NCI-H2081 (cell line): ENCODE data around the gene PAOX.

ENCODE experiments used
- DNase-seq, 2 experiments: peaks; one replicate each; lab custom pipeline; 2025; lab: John Stamatoyannopoulos, UW

The PAOX gene

DNA sequence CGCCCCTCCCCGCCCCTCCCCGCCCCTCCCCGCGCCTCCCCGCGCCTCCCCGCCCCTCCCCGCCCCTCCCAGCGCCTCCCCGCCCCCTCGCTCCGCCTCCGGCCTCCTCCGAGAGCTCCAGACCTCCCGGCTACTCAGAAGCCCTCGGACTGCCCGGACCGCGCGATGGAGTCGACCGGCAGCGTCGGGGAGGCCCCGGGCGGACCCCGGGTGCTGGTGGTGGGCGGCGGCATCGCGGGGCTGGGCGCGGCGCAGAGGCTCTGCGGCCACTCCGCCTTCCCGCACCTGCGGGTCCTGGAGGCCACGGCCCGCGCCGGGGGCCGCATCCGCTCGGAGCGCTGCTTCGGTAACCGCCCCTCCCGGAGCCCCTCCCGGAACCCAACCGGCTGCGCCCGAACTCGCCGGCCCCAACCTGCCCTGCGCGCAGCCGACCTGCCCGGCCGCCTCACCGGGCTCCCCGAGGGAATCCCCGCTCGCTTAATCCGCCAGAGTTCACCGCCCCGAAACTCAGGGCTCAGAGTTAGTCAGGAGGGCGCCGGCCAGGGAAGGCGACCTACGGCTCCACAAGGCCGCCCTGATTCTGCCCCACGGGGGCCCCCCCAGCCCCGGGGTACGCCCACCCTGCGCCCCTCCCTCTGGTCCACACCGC, at the start of gene PAOX:
Gene PAOX, plus strand, starts transcription at position 111 of the 649 bp plus-strand sequence. Its CDS starts 55 bp downstream, at position 166.
- no peak for DNase-seq

DNA sequence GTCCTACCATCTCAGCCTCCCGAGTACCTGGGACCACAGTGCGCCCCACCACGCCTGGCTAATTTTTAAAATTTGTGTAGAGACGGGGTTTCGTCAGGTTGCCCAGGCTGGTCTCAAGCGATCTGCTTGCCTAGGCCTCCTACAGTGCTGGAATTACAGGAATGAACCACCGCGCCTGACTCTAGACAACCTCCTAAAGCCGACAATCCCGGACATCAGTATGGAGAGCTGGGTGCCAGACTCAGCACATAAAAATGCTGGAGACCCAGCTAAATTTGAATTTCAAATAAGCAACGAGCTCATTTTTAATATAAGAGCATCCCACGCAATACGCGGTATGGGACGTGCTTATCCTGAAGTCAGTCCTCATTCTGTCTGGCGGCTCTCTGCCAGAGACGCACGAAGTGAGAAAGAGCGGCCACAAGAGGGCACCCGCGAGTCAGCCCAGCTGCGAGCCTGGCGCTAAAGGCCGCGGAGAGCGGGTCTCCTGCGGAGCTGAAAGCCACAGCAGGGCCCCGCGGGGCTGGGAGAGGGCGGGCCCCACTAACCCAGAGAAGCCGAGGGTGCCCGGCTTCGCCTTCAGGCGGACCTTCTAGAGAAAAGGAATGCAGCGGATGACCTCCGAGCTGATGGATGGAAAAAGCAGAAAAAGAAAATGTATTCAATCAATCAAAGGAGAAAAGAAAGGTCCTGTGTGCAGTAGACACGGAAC, 49.4 kb upstream of the PAOX start:
- peak; percentile 67 to 69 for DNase-seq

DNA sequence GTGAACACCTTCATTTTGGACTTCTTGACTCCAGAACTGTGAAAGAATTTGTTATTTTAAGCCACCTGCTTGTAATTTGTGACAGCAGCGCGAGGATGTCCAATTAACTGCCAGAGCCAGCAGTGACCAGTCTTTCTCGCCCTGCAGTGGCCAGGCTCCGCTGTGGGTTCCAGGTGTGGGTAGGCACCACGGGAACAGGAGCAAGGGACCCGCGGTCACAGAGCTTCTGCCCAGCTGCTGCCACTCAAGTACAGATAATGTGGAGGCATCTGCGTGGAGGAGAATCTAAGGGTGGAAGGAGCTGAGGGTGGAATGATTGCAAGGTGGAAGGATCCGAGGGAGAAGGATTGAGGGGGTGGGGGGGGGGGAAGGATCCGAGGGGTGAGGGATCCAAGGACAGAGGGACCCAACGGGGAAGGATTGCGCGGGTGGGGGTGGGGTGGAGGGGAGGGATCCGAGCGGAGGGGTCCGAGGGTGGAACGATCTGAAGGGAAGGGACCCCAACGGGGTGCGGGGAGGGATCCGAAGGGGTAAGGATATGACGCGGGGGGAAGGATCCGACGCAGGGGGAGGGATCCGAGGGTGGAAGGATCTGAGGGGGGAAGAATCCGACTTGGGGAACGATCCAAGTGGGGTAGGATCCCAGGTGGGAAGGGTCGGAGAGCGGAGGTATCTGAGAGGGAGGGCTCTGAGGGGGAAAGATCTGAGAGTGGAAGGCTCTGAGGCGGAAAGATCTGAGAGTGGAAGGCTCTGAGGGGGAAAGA, 45.9 kb upstream of the PAOX start:
- no peak for DNase-seq

DNA sequence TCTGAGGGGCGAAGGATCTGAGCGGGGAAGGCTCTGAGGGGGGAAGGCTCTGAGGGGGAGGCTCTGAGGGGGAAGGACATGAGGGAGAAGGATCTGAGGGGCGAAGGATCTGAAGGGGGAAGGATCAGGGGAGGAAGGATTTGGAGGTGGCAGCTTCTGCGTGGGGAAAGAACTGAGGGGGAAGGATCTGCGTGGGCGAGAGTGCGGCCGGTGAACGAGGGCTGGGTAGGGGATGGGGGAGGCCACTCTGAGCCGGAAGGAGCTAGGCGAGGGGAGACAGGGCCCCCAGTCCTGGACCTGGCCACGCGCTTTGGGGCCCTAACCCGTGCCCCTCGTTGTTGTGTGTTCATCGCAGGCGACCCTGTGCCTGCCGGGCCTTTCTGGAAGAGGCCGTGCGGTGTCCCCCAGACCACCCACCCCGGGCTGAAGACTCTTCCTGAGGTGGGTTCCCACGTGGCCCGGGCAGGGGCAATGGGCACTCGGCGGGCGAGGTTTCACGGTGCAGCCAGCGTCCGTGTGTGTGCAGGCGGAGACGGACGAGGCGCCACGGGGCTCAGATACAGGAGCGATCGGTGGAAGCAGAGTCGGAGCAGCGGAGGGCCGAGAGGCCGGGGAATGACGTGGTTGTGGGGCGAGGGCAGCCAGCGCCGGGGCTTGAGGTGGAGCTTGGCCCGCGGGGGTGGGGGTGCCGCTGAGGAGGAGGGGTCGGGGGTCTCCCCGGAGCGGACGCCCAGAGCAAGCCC, 44.4 kb upstream of the PAOX start:
- DNase-seq: no peak

DNA sequence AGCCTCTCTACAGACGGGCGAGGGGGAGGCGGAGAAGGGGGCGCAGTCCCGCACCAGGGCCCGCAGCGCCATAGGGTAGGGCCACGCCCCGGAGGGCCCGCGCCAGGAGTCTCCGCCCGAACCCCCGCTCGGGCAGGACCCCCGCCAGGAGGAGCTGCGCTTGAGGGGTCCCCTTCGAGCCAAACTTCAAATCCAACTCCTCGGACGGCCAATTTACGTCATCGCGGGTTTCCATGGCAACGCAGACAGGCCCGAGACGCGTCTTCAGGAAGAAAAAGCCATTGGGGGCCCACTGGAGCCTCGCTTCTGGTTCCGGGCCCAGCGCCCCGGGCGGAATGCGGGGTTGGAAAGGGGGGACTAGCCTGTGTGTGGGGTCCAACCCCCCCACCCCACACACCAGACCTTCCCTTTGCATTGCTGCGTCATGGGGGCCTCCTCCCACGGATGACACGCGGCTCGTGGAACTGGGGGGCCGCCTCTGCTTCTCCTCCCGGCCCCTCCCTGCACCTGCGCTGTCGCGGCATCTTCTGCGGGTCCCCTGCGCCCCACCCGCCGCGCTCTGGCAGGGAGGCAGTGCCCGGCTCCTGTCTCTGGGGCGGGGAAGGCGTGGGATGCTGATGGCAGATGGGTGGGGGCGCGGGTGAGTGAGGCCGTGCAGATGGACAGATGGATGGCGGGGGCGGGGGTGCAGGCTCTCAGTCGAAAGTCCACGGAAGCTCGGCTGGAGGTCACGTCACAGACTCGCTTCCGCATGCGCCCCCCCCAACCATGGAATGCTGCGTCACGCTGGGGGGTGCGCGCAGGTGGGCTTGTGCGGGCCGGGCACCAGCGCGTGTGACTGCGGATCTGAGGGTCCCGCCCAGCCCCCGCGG, 43.6 kb upstream of the PAOX start:
- no peak for DNase-seq

DNA sequence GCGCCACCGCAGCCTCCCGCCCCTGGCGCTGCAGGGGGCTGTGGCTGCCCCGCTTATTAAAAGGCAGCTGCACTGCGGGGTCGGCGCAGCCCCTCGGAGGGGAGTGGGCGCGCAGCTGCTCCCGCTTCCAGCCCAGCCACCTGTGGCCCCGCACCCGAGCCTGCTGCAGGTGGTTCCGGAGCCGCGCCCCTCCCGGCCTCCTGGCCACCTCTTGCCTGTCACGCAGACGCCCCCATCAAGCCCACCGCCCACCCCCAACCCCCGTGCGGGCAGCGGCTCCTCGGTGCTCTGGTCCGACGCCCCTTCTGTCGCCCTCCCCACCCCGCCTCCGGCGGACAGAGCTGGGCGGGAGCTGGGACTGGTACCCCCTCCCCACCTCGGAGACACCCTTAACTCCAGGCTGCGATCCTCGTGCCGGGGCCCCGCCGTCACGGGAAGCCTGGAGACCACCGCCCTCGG, 42.9 kb upstream of the PAOX start:
- DNase-seq: no peak

DNA sequence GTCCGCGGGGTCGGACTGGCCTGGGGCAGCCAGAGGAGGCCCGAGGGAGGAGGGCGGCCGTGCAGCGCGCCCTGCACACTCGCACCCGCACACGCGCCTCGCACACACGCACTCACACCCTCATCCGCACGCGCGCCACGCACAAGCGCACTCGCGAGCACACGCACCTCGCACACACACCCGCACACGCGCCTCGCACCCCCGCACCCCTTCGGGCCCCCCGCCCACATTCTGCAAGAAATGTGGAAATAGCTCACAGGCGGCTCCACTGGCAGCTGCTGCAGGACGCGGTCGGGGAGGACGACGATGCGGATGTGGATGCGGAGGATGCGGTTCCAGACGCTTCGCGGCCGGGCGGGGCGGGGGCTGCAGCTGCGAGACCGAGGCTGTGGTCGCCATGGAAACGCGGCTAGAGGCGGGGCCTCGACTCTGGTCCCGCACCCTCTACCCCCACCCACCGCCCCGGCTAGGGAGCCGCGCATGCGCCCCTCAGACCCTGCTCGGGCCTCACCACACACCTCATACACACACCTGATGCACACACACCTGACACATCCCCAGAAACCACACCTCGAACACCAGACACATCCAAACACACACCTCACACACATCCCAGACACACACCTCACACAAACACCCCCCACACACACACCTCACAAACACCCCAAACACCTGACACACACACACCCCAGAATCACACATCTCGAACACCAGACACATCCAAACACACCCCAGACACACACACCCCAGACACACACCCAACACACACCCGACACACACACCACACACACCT, 42.3 kb upstream of the PAOX start, which contains the start of gene CALY:
Gene CALY, minus strand, starts transcription at position 320 of the 793 bp plus-strand sequence. CDS start 7,907 bp downstream, outside the sequence.
- no peak for DNase-seq

DNA sequence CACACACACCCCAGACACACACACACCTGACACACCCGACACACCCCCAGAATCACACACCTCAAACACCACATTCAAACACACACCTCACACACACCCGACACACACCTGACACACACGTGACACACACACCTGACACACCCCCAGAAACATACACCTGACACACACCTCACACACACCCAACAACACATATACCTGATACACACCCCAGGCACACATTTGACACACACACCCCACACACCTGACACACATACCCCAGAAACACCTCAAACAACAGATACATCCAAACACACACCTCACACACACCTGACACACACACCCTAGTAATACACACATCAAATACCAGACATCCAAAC, 41.7 kb upstream of the PAOX start:
- DNase-seq: no peak

DNA sequence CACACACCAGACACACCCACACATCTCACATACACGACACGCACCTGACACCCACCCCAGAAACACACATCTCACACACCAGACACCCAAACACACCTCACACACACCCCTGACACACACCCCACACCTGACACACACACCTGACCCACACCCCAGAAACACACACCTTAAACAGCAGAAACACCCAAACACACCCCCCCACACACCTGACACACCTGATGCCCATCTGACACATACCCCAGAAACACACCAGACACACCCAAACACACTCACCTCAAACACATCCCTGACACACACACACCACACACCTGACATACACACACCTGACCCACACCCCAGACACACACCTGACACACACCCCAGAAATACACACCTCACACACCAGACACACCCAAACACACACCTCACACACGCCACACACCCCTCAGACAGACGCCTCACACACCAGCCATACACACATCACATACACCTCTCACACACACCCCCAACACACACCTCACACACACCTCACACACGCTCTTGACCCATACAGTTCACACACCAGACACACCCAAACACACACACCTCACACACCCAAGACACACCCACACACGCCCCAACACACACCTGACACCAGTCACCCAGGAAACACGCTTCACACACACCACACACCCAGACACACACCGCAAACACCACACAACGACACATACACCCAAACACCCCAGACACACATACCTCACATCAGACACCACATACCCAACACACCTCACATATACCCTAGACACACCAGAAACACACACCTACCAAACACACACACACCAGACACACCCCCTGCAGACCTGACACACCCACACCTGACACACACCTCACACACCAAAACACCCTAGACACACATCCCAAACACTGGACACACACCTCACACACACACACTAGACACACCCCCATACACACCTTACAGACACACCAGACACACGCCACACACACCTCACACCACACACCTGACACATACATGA, 40.7 kb upstream of the PAOX start:
- DNase-seq: no peak

DNA sequence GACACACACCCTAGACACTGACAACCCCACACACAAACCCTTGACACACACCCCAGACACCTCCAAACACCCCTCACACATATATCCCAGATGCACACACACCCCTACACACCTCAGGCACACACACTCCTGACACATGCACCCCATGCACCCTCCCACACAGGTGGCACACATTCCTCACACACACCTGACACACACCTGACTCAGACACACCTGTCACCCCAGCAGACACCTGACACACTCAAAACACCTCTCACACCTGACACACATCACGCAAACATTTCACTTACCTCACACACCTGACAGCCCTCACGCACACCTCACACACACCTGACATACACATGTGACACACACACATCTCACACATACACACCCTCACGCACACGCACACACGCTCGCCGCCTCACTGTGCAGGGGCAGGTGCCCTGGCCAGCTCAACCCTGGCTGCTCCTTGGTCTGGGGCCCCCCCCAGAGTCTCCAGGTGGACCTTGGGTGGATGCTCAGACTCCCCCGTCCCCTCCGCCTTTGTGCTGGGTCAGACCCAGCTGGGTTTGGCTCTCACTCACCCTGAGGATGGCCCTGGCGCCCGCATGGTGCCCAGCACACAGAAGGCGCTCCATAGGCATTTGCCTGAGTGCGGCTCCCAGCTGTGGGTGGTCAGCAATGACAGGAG, 39.2 kb upstream of the PAOX start:
- DNase-seq: no peak

DNA sequence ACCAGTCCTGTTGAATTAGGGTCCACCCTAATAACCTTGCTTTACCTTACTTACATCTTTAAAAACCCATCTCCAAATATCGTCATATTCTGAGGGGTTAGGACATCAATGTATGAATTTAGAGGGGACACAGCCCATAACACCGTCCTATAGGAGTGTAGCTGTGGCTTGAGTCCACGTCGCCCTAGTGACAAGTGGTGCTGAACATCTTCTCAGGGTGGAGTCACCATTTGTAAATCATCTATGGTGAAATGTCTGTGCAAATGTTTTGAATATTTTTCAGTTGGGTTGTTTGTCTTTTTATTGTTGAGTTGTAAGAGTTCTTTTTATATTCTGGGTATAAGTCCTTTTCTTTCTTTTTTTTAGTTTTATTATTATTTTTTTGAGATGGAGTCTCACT, 37.1 kb upstream of the PAOX start:
- DNase-seq: no peak

DNA sequence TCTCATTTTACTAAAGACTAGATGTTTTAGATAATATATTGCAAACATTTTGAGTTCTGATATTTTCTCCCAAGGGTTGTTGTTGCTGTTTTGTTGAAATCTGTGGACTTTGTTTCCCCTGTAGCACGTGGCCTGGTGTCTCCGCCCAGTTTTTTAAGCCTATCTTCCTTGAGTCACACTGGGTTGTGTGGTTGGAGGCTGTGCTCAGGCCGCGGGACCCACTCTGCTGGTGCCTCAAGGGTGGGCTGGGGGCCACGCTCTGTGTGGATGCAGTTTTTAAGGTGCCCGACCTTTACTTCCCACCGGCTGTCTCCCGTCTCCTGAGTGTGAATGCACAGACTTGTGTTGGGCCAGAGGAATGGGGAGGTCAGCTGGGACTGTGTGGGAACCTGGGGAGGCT, 36.1 kb upstream of the PAOX start:
- DNase-seq: no peak

DNA sequence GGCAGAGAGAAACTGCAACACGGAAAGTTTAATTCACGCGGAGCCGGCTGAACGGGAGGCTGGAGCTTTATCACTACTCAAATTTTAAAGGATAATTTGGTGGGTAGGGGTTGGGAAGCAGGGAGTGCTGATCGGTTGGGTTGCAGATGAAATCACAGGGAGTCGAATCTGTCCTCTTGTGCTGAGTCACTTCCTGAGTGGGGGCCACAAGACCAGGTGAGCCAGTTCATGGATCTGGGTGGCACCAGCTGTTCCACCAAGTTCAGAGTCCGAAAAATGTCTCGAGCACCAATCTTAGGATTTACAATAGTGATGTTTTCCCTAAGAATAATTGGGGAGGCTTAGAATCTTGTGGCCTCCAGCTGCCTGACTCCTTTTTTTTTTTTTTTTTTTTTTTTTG, 35.5 kb upstream of the PAOX start:
- DNase-seq: no peak

DNA sequence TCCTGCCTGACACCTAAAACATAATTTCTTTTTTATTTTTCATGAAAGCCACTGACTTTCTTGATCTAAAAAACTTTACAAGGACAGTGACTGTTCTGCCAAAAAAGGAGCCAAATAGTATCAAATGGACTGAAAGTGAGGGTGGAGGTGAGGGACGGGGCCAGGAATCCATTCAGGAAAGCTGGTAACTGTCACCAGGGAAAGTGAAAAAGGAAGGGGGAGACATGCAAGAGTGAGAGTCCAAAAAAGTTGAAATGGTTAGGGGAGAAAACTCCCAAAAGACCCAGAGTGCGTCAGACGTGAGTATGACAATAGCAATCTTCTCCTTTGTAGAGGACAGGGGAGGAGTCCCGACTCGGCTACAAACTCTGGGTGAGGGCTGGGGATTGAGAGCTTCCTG, 34.8 kb upstream of the PAOX start:
- DNase-seq: no peak

DNA sequence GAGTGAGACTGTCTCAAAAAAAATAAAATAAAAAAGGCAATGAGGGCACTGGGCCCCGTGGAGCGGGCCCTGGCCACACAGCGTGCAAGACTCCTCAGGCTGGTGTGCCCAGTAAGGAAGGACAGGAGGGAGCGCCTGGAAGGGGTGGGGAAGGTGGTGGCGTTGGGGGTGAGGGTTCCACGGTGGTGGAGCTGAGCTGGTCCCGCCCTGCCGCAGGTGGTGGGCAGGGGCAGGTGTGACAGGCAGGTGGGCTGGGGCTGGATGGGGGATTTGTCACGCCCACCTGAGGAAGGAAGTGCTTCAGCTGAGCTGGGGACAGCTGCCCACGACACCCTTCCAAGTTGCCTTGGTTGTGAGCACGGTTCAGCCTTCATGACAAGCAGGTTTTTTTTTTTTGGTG, 32.6 kb upstream of the PAOX start:
- no peak for DNase-seq

DNA sequence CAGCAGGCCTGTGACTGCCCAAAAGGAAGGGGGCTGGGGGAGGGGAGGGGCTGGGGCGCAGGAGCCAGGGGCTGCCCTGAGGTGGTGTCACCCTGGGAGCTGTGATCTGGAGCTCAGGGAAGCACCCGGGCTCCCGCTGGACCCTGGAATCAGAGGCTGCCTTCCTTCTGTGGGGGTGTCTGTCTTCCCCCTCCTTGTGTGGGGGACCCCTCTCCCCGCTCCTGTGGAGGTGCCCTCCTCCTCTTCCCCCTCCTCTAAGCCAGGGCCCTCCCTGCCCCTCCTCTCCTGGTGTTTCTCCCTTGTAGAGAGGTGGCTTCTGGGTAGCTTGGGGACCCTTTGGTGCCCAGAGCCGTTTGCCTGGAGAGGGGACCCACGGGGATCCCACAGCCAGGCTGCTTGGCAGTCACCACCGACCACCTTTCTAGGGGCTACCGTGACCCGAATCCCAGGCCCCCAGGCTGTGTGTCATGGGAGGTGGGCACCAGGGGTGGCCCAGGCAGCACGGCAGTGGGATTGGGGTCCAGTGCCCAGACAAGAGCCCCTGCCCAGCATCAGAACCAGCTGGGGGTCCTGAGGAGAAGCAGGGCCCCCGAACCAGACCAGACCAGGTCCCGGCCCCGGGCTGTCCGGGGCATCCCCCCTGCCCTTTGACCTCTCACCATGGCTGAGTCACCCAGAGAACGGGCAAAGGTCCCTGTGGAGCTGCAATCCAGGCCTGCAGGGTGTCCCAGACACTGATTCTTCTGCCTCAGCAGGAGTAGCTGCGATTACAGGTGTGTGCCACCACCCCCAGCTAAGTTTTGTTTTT, 31.1 kb upstream of the PAOX start:
- DNase-seq: no peak

DNA sequence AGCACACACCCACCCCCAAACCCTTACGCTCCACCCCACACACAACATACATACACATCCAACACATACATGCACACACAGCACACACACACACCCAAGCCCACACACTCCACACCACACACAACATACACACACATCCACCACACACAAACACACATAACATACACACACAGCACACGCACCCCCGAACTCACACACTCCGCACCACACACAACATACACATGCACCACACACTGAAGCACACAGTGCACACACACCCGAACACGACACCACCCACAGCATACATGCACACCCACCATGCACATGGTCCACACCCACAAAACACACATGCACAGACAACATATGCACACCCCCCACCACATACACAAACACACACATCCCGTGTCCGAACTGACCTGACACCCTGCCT, 29.9 kb upstream of the PAOX start:
- no peak for DNase-seq

DNA sequence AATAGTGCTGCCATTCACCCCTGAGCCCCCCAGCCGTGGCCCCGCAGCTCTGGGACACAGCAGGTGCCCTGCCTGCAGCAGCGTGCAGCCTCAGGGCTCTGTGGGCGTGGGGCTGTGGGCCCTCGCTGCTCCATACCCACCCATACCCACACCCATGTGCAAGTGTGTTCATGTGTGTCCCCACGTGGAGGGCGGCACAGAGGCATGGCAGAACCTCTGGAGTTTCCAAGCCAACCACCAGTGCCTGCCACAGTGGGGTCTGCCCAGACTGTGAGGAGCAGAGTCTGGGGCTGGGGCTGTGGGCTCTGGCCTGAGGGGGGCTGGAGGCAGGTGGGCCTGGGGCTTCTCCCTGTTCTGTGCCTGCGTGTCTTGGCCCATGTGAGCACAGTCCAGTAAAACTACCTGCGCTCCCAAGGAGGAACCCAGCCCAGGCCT, 29.5 kb upstream of the PAOX start:
- no peak for DNase-seq
